Loucy (cell line): Measurements from ENCODE around the gene TRPT1.

Experiments used
- H2AFZ ChIP-seq: fragments of 200-600 bp; sonication (generic); 2 replicates; pipeline ENCODE4 v1.6.0; 2016; ENCODE audit warnings: antibody characterized with exemption, mild to moderate bottlenecking, low read length, moderate library complexity
- H3F3A ChIP-seq: fragments of 200-600 bp; 2 replicates; pipeline ENCODE4 v1.6.0; 2016; ENCODE audit warnings: antibody characterized with exemption, low read depth, mild to moderate bottlenecking
- H3K27me3 ChIP-seq: fragments of 200-600 bp; sonication (generic); 2 replicates; pipeline ENCODE4 v1.6.1; 2014; ENCODE audit warnings: low read length, mild to moderate bottlenecking; ENCODE audit not compliant: insufficient read depth, poor library complexity, severe bottlenecking
- H3K36me3 ChIP-seq: fragments of 200-600 bp; sonication (generic); 2 replicates; pipeline ENCODE4 v1.6.1; 2016; ENCODE audit warnings: low read length; ENCODE audit not compliant: insufficient read depth
- H3K4me1 ChIP-seq: fragments of 200-600 bp; sonication (generic); 2 replicates; pipeline ENCODE4 v1.5.1; 2014; ENCODE audit warnings: low read length, mild to moderate bottlenecking; ENCODE audit not compliant: insufficient read depth, poor library complexity, severe bottlenecking
- H3K4me2 ChIP-seq: fragments of 200-600 bp; sonication (generic); 2 replicates; pipeline ENCODE4 v1.6.0; 2014; ENCODE audit warnings: antibody characterized with exemption, low read length, low read depth, mild to moderate bottlenecking; ENCODE audit not compliant: poor library complexity, severe bottlenecking
- H3K4me3 ChIP-seq: fragments of 200-600 bp; sonication (generic); 2 replicates; pipeline ENCODE4 v1.5.1; 2014; ENCODE audit warnings: low read length, mild to moderate bottlenecking, mixed read lengths; ENCODE audit not compliant: poor library complexity, severe bottlenecking
- H3K79me2 ChIP-seq: fragments of 200-600 bp; sonication (generic); 2 replicates; pipeline ENCODE4 v1.6.1; 2014; ENCODE audit warnings: low read length; ENCODE audit not compliant: insufficient read depth
- H3K9ac ChIP-seq: fragments of 200-600 bp; sonication (generic); 2 replicates; pipeline ENCODE4 v1.6.0; 2014; ENCODE audit warnings: mild to moderate bottlenecking, low read depth, low read length, moderate library complexity; ENCODE audit not compliant: poor library complexity, severe bottlenecking
- H3K9me2 ChIP-seq: fragments of 200-600 bp; sonication (generic); replicated peaks from 2 replicates; pipeline ENCODE4 v1.6.1; 2016; ENCODE audit warnings: low read depth, low read length, mixed read lengths
- H3K9me3 ChIP-seq: fragments of 200-600 bp; sonication (generic); 2 replicates; pipeline ENCODE4 v1.6.1; 2014; ENCODE audit warnings: mild to moderate bottlenecking, antibody characterized with exemption, low read length, low read depth; ENCODE audit not compliant: insufficient read depth
- H4K20me1 ChIP-seq: fragments of 200-600 bp; sonication (generic); 2 replicates; pipeline ENCODE4 v1.6.0; 2014; ENCODE audit warnings: antibody characterized with exemption, low read length, mild to moderate bottlenecking; ENCODE audit not compliant: insufficient read depth, poor library complexity, severe bottlenecking
- EZH2phosphoT487 ChIP-seq: fragments of 200-600 bp; IDR thresholded peaks from 2 replicates; pipeline ENCODE4 v1.6.1; 2018; ENCODE audit warnings: antibody characterized with exemption, mild to moderate bottlenecking, moderate library complexity, borderline replicate concordance
- TF ChIP-seq, protein P1 (sequence below): fragments of 200-600 bp; sonication (generic); conservative IDR thresholded peaks from 2 replicates; pipeline ENCODE4 v1.5.1; 2014; ENCODE audit warnings: mild to moderate bottlenecking, antibody characterized with exemption, low read length

TRPT1 gene

DNA sequence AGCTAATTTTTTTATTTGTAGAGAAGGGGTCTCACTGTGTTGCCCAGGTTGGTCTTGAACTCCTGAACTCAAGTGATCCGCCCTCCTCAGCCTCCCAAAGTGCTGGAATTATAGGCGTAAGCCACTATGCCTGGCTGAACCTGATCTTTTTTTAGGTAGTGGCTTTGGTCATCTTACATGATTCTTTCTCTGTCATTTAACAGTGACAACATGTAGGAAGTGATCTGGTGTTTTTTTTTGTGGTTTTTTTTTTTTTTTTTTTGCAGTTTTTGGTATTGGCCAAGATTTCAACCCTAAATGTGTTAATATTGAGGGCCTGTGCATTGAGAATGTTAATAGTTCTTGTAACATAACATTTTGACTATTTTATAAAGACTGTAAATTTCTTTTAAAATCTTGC, 27.5 kb downstream of the TRPT1 start:
- Histone ChIP-seq H3K4me1 (no peaks in the 10 kb centered on the region), H3K9me2 (no peaks in the 10 kb centered on the region), H3F3A (no peaks in the 10 kb centered on the region), H3K36me3 (peaks cover 92% of the 10 kb centered on the region; the same call in 1 of the 2 replicates), H3K9ac (no peak overlapping the region), H4K20me1 (peaks cover 11% of the 10 kb centered on the region), H2AFZ (no peak overlapping the region), H3K27me3 (no peaks in the 10 kb centered on the region), H3K4me2 (no peak overlapping the region), H3K79me2 (peaks cover 23% of the 10 kb centered on the region; the same call in 1 of the 2 replicates), H3K9me3 (no peaks in the 10 kb centered on the region), H3K4me3 (no peak overlapping the region)
- TF ChIP-seq, protein P1, sequence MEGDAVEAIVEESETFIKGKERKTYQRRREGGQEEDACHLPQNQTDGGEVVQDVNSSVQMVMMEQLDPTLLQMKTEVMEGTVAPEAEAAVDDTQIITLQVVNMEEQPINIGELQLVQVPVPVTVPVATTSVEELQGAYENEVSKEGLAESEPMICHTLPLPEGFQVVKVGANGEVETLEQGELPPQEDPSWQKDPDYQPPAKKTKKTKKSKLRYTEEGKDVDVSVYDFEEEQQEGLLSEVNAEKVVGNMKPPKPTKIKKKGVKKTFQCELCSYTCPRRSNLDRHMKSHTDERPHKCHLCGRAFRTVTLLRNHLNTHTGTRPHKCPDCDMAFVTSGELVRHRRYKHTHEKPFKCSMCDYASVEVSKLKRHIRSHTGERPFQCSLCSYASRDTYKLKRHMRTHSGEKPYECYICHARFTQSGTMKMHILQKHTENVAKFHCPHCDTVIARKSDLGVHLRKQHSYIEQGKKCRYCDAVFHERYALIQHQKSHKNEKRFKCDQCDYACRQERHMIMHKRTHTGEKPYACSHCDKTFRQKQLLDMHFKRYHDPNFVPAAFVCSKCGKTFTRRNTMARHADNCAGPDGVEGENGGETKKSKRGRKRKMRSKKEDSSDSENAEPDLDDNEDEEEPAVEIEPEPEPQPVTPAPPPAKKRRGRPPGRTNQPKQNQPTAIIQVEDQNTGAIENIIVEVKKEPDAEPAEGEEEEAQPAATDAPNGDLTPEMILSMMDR: no peak
- TF ChIP-seq EZH2phosphoT487: no peak

DNA sequence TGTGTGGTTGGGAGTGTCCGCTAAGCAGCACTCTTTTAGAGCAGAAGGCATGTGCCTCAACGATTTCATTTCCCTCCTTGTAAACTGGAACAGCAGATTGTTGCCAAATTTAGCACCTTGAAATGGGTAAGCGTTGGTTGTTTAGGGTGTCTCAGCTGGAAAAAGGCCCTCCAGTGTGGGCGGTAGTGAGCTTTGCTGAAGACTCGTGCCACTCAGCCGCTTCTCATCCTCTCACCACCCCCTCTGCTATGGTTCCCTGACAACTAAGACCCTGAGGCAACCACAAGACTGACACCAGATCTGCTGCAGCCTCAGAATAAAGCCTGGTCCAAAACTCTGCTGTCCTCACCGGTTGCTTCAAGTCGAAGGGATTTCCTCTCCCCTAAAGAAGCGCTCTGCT, 29.4 kb downstream of the TRPT1 start:
- Histone ChIP-seq H4K20me1 (peaks cover 18% of the 10 kb centered on the region), H3K36me3 (peaks cover 89% of the 10 kb centered on the region; the same call in 1 of the 2 replicates), H3K4me1 (no peaks in the 10 kb centered on the region), H3K9ac (no peak overlapping the region), H3K27me3 (no peaks in the 10 kb centered on the region), H3K9me3 (no peaks in the 10 kb centered on the region), H3K79me2 (peaks cover 23% of the 10 kb centered on the region), H3K4me3 (no peak overlapping the region), H3K9me2 (no peaks in the 10 kb centered on the region), H3K4me2 (no peak overlapping the region), H3F3A (no peaks in the 10 kb centered on the region), H2AFZ (no peak overlapping the region)
- no peak for TF ChIP-seq EZH2phosphoT487
- TF ChIP-seq, protein P1: no peak

DNA sequence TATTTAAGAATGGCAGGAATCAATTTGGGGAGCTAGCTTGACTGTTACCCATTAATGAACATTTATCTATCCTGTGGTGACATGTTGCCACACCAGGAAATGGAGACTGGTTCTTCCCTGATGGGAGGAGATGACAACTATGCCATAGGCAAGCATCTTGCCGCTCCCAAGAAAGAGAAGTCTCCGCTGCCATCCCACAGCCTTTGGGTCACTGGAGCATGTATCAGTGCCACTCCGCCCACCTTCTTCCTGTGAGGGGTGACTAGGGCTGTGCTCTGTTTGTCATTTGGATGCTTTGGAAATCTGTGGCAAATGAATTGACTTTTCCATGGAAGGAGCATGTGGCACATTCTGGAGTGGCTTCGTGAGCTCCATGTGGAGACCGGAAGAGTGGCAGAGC, 33.6 kb downstream of the TRPT1 start:
- H3K9me2 ChIP-seq: no peaks in the 10 kb centered on the region
- no peak overlapping the region for H3K9ac ChIP-seq
- H3K36me3 ChIP-seq: peaks cover 53% of the 10 kb centered on the region; the same call in 1 of the 2 replicates

More for the DNA sequence above, 33.6 kb downstream of the TRPT1 start:
- no peaks in the 10 kb centered on the region for H3F3A ChIP-seq
- H3K4me1 ChIP-seq: peaks cover 25% of the 10 kb centered on the region
- H3K9me3 ChIP-seq: no peaks in the 10 kb centered on the region
- no peak overlapping the region for H3K4me3 ChIP-seq
- TF ChIP-seq, protein P1: no peak
- no peak for TF ChIP-seq EZH2phosphoT487
- no peak overlapping the region for H2AFZ ChIP-seq
- H4K20me1 ChIP-seq: peaks cover 41% of the 10 kb centered on the region
- H3K27me3 ChIP-seq: no peaks in the 10 kb centered on the region
- peaks cover 9% of the 10 kb centered on the region for H3K79me2 ChIP-seq
- H3K4me2 ChIP-seq: no peak overlapping the region
